IPS-18c (cell line): Measurements from ENCODE around the gene SPINT2.

Experiments used
- H3K4me3 ChIP-seq: 2 replicates; pipeline ENCODE4 v1.7.0; 2013; ENCODE audit warnings: low read depth, mild to moderate bottlenecking, low read length, moderate library complexity; ENCODE audit not compliant: insufficient read depth
- H3K9me3 ChIP-seq: one replicate; pipeline ENCODE4 v1.6.1; 2013; ENCODE audit warnings: mild to moderate bottlenecking, low read length, moderate library complexity; ENCODE audit not compliant: control insufficient read depth, insufficient read depth

SPINT2 gene

DNA sequence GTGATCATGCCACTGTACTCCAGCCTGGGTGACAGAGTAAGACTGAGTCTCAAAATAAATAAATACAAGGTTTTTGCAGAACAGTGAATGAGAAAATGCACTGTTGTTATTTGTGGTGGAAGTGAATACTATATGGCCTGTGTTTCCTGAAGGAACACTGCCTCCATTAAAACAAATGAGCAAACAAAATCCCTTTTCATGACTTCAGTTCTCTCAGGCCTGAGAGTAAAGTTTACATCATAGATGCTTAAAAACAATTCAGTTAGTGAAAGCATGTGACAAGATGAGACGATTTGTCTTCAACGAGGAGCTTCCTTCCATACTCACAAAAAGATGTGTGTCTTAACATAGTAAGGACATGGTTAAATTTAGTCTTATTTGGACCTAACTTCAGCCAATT lies 14.4 kb downstream of the SPINT2 start:
- H3K4me3 ChIP-seq, result no peak overlapping the region
- no peaks in the 10 kb centered on the region for H3K9me3 ChIP-seq

DNA sequence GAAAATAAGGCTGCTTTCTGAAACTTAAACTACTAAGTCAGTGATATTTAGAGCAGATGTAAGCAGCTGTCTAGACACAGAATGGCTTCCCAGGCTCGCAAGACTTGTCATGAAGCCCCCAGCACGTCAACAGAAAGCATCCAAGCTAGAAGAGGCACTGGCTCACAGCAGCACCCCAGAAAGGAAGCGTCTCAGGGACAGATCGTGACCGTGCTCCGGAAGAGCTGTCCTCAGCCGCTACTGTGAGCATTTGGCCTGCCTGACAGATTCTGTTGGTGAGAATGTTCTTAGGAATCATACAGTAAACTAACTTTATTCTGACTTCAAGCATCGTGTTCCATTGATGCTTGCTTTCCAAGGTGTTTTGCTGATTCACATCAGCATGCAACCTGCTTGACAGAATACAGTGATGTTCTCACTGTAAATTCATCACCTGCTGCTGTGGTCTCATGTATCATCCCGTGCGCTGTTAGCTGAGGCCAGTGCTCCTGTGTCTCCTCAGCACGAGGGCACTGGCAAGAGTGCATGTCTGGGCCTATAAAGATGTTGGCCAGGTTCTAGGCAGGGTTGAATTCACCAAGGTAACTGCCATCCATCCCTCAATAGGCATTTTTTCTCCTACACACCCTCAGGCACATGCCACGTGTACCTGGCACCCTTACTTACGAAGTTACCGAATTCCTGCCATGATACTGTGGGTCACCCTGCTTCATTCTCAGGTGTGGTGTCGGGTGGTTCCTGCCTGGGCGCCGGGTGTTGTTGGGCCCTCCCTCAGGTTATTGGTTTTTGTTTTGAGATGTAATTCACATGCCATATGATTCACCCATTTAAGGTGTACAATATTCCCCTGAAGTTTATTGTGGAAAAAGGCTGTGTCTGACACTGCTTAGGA lies 15.9 kb downstream of the SPINT2 start:
- no peak overlapping the region for H3K4me3 ChIP-seq
- H3K9me3 ChIP-seq, result no peaks in the 10 kb centered on the region

DNA sequence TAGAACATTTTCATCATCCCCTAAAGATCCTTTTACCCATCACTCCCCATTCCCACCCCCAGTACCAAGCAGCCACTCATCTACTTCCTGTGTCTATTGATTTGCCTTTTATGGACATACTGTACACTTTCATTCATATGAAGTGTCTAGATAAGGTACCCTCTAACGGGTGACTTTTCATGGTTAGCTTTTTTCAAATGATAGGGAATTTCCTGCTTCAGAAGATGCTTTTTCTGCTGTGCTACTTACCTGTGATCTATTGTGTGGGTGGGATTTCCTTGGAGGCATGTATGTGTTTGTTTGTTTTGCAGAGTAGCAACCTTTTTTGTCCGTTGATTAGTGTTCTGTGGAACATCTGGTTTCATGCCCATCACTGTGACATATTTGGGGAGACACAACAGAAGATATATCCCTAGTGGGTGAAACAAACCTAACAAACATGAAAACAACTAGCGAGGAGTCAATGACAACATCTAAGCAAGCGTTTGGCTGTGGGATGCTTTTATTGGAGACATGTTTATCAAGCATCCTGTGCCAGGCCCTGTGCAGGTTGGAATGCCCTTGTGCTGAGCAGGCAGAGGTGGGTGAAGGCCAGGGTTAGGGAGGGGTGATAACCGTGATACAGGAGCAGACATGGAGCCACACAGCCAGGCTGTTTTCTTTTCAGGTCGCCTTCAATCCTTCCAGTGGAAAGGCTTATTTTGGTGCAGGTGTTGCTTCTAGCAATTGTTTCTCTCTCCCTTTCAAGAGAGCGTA lies 17.6 kb downstream of the SPINT2 start:
- Histone ChIP-seq H3K4me3 (no peak overlapping the region), H3K9me3 (no peaks in the 10 kb centered on the region)

DNA sequence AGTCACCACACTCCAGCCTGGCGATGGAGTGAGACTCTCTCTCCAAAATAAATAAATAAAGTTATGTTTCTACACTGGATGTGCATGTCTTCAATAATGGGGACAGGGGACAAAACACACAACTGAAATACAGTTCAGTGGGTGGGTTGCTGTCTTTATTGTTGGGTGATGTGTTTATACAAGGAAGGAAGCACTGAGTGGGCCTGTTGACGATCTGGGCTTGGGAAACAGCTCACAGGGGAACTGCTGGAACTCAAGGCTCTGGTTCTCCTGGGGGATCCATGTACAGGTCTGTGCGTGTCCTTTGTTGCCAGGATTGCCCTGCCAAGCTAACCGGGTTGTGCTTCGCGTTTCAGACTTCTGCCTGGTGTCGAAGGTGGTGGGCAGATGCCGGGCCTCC lies 18.9 kb downstream of the SPINT2 start:
- Histone ChIP-seq H3K4me3 (no peak overlapping the region), H3K9me3 (no peaks in the 10 kb centered on the region)

DNA sequence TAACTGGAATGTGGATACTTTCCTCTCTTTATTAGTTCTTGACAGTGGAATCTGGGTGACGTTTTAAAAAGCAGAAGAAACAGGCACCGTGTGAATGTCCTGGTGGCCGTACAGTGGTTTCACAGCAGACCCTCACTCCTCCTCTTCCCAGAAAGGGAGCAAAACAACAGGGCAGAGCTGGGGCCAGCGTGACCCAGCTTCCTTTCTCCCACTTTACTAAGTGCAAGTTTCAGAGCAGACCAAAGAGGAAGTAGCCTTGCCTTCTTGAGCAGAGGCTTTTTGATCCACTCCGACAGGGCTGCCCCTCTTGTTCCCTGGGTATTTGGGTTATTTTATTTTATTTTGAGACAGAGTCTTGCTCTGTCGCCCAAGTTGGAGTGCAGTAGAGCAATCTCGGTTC lies 20.0 kb downstream of the SPINT2 start:
- no peak overlapping the region for H3K4me3 ChIP-seq

DNA sequence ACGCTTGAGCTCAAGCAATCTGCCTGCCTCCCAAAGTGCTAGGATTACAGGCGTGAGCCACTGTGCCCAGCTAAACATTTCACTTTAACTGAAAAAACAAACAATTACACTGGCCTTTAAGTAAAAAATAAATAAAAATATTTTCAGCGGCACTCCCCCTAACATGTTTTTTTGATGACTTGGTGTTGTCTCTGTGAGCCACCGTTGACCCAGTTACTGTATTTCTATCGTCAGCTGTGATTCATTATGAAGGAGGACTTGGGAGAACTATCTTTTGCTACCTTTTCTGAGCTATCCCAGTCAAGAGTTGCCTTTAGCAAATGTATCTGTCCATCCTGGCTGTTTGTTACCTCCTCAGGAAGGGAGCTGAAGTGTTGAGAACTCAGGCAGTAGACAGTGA lies 21.2 kb downstream of the SPINT2 start:
- Histone ChIP-seq H3K4me3 (no peak overlapping the region), H3K9me3 (no peaks in the 10 kb centered on the region)

More for the DNA sequence above, 20.0 kb downstream of the SPINT2 start:
- no peaks in the 10 kb centered on the region for H3K9me3 ChIP-seq

DNA sequence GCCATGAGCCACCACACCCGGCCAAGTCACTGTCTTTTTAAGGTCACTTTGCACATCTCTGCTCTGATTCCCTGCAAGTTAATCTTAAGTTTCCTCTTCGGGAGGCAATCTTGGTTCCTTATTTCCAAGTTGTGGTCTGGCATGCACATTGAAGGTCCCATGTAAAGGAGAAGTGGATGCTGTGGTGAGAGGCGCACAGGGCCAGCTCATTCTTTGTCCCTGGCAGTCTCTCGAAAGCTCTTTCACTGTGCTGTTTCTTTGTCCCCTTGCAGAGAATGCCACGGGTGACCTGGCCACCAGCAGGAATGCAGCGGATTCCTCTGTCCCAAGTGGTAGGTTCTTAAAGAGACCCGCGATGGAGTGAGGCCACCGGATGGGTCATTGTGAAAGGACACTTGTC lies 23.2 kb downstream of the SPINT2 start:
- no peaks in the 10 kb centered on the region for H3K9me3 ChIP-seq
- no peak overlapping the region for H3K4me3 ChIP-seq

DNA sequence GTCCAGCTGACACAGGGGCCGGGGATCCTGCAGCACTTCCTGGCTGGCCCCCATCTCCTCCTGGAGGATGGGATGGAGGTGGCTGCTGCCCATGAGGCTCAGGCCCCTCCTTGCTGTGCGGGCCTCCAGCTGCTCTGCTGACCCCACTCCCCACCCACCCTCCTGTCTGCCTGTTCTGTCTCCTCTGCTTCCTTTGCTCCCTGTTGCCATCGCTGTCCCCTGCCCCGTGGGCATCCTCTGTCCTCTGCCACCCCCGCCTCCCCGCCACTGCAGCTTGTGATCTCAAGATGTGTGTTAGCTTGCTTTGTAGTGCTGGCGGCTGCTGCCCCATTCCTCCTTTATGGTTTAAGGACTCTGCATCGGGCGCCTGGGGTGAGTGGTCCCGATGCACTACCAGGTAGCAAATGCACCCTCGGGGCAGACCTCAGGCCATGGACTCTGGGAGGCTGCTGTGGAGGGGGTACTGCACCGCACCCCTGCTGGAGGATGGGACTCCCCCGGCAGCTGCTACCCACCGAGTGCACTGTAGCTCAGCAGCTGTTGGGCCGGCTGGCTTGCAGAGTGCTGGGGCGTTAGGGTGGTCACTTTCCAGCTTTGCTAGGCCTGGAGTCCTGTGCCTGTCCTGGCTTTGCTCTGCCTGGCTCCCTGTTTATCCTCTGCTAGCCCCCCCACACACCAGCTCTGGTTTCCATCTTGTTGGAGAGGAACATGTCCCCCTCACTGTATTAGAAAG lies 23.9 kb downstream of the SPINT2 start:
- Histone ChIP-seq H3K9me3 (no peaks in the 10 kb centered on the region), H3K4me3 (no peak overlapping the region)

DNA sequence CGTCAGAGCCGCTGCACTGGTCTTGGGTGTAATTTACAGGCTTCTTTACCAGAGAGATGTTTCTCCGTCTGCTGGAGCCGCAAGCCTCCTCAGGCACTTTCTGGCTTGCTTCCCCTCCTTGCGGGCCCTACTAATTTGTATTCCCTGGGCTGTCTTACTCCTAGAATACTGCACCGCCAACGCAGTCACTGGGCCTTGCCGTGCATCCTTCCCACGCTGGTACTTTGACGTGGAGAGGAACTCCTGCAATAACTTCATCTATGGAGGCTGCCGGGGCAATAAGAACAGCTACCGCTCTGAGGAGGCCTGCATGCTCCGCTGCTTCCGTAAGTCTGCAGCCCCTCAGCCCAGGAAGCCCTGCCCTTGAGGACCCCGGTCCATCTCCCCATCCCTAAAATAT lies 25.6 kb downstream of the SPINT2 start:
- Histone ChIP-seq H3K4me3 (no peak overlapping the region), H3K9me3 (no peaks in the 10 kb centered on the region)

DNA sequence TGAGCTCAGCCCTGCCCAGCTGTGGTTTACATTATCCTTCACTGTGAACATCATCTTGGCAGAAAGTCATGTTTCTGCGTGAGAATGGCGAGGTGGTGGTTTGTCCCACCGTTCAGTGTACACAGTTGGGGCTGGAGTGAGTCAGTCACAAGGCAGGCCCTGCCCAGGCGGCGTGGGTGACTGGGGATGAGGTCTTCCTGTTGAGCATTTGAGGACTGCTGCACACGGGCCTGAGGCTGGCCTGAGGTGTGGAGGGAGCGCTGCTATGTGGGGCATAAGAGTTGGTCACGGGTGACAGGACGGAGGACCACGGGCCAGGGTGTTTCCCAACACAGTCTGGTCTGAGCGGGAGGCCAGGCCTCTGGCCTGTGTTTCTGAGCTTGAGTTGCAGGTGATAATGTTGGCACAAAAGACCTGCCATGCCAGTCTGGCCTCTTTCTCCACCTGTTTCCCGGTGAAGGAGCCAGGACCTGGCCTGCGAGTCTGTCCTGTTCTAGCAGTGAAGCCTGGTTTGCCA lies 26.3 kb downstream of the SPINT2 start:
- no peak overlapping the region for H3K4me3 ChIP-seq
- H3K9me3 ChIP-seq, result no peaks in the 10 kb centered on the region

DNA sequence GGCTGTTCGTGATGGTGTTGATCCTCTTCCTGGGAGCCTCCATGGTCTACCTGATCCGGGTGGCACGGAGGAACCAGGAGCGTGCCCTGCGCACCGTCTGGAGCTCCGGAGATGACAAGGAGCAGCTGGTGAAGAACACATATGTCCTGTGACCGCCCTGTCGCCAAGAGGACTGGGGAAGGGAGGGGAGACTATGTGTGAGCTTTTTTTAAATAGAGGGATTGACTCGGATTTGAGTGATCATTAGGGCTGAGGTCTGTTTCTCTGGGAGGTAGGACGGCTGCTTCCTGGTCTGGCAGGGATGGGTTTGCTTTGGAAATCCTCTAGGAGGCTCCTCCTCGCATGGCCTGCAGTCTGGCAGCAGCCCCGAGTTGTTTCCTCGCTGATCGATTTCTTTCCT lies 27.5 kb downstream of the SPINT2 start:
- Histone ChIP-seq H3K4me3 (no peak overlapping the region), H3K9me3 (no peaks in the 10 kb centered on the region)

DNA sequence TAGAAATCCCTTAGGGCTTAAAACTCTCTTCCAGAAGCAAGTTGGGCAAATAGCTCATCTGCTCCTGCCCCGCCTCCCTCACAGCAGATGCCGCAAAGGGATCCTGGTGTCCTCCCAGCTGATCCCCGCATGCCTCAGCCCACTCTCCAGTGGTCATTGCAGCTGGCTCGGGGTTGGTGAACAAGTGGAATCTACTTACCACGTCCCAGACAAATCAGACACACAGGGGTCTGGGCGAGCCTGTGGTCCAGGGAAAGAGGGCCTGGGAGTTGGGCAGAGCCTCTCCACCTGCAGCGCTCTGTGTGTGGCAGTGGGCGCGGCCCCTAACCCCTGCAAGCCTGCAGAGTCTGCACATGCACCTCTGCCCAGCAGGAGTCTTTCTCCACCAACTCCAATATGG lies 28.9 kb downstream of the SPINT2 start:
- Histone ChIP-seq H3K9me3 (no peaks in the 10 kb centered on the region), H3K4me3 (no peak overlapping the region)

DNA sequence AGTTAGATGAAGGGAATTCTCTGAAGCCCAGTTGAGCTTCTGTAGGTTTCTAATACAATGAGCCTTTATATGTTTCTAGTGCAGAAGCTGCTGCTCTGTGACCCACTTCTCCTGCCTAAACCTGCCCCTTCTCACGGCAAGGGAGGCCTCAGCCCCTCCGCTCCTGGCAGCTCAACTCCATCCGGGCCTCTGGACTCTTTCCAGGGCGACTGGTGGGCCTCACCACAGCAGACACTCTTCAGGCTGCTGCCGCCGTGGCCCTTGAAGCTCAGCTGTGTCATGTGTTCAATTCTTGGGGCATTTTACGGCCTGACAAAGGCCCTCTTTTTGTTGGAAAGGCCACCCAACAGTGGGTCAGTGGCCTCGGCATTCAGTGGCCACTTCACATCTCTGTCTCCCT lies 29.7 kb downstream of the SPINT2 start:
- H3K4me3 ChIP-seq, result no peak overlapping the region
- H3K9me3 ChIP-seq, result no peaks in the 10 kb centered on the region

DNA sequence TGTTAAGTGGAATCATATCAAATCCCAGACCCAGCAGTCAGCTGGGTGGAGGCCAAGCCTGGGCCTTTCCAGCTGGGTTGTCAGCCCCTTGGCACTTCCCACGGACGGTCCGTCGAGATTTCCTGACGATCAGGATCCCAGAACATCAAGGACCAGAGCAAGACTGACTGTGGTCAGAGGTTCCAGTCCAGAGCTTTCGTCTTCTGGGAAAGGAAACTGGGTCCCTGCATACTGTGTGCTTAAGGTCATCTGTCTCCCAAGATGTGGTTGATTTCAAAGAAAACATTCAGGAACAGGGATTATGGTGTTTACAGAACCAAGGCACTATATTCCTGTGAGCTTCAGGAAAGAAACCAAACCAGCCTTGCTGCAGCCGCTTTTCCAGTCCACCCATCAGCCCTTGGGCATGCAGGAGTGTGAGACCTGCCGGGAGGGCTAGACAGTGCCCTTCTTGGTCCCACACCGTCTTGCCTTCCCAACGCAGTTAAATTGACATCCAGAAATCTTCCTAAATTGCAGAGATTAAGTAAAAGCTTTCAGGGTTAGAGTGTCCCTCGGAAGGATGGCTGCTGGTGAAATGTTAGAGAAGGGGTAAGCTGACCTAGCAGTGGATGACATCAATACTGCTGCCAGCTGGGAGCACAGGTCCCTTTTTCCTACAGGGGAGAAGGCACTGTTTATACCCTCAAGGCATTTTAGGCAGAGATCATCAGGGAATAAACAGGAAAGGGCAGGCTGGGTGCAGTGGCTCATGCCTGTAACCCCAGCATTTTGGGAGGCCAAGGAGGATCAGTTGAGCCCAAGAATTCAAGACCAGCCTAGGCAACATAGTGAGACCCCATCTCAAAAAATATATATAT lies 34.7 kb downstream of the SPINT2 start:
- no peak overlapping the region for H3K4me3 ChIP-seq
- H3K9me3 ChIP-seq, result no peaks in the 10 kb centered on the region

DNA sequence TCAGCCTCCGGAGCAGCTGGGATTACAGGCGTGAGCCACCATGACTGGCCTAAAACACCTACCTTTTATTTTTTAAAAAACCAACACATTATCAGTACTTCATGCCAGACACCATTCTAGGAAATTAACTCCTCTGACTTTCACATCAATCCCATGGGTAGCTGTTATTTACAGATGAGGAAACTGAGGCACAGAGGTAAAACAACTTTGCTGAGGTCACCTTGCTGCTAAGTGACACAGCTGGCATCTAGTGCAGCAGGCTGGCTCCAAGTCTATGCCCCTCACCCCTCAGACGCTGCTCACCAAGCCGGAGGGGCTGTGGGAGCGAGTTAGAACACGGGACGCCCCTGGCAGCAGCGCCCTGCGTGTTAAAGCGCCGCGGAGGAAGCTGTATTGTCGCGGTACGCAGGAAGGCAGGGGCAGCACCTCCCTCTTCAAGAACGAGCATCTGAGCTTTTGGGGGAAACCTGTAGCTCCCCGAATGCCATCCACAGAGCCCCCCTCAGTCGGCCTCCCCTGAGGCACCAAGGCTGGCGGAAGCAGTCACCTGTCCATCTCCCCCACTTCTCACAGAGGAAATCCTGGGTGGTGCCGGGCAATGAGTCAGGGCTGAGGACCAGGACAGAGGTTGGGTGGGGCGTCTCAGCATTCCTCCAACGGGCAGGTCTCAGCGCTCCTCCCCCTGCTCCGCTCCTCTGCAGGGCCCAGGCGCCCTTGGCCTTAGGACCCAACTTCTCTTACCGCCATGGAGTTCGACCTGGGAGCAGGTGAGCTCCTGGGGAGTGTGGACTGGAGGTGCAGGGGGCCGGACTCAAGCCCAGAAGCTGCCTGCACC lies 39.4 kb downstream of the SPINT2 start, which contains the start of gene C19orf33:
C19orf33 (plus strand) TSS at position 735 of the 835 bp plus-strand sequence; CDS start at position 746, 11 bp downstream.
- Histone ChIP-seq H3K4me3 (peak within 1 kb of the TSS; percentile 64), H3K9me3 (no peaks in the 10 kb centered on the region)

DNA sequence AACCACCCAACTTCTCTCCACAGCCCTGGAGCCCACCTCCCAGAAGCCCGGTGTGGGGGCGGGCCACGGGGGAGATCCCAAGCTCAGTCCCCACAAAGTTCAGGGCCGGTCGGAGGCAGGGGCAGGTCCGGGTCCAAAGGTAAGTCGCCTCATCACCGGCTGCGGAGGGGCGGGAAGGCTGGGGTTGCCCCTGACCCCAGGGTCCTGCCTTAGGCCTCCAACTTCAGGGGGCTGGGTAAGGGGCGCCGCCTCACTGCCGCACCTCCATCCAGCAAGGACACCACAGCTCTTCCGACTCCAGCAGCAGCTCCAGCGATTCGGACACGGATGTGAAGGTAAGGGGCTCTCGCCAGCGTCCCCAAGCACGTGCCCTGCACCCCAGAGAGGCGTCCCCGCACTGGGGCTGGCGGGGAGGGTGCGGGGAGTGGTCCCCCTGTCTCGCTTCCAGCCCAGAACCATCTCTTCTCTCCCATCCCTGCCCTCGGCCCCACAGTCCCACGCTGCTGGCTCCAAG lies 40.0 kb downstream of the SPINT2 start:
- peak overlapping the region; percentile 64 for H3K4me3 ChIP-seq
- no peaks in the 10 kb centered on the region for H3K9me3 ChIP-seq
